H1 (cell line): Measurements from ENCODE around the gene CORO6. TPM values are rescaled to one million over a fixed set of nuclear protein-coding genes. Genes with fewer than 3 reads are reported as not detected.

ENCODE experiments used
- polyA plus RNA-seq, 7 experiments: library from polyadenylated mRNA; depleted of rRNA in 3 of 7; stranded (reverse) in 5 of 7; unstranded in 2 of 7; fragments of >200 nt in 5 of 7; fragments of 200-250 nt in 2 of 7; gene quantifications; 1 replicate in 5 of 7; 2 replicates in 1 of 7; 4 replicates in 1 of 7; pipeline versions ENCODE4 v1.2.1 to v1.2.3, GENCODE V29; 2011 to 2013; ENCODE audit warnings: missing spikeins in 2 of 7, mixed read lengths in 2 of 7
- total RNA-seq: library from RNA; stranded (reverse); fragmentation: NEBNext Ultra II Directional; extraction: Animal tissue kit (Norgen Biotek cat#: 25700); gene quantifications from 2 replicates; pipeline ENCODE4 v1.2.1, GENCODE V29; 2021
- TF ChIP-seq, protein P1 (sequence below): fragments of 300-600 bp; sonication (generic); IDR thresholded peaks from 2 replicates; pipeline ENCODE4 v1.7.1; 2012; ENCODE audit warnings: low read length, moderate library complexity, mild to moderate bottlenecking, inconsistent platforms; ENCODE audit not compliant: insufficient replicate concordance

Gene CORO6
- total and polyA plus RNA-seq, 2 of the 8 experiments (the other 6 are each of a cell fraction or from before 2014, with no cell fraction given), result 2.5 to 8.6 TPM

DNA sequence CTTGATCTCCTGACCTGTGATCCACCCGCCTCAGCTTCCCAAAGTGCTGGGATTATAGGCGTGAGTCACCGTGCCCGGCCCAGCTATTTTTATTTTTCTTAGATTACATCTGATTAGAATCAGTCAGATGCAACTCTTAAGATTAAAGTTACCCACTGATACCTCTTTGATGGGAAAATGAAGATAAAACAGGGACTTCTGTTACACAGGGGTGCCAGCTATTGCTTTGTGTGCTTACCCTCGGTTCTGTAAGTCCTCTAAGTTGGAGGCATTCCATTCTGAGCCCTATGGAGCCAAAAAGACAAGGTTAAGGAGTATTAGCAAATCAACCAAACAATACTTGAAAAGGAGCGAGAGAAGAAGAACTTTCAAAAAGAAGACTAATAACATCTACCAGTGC is 32.6 kb upstream of the CORO6 start (continued):
- TF ChIP-seq, protein P1, sequence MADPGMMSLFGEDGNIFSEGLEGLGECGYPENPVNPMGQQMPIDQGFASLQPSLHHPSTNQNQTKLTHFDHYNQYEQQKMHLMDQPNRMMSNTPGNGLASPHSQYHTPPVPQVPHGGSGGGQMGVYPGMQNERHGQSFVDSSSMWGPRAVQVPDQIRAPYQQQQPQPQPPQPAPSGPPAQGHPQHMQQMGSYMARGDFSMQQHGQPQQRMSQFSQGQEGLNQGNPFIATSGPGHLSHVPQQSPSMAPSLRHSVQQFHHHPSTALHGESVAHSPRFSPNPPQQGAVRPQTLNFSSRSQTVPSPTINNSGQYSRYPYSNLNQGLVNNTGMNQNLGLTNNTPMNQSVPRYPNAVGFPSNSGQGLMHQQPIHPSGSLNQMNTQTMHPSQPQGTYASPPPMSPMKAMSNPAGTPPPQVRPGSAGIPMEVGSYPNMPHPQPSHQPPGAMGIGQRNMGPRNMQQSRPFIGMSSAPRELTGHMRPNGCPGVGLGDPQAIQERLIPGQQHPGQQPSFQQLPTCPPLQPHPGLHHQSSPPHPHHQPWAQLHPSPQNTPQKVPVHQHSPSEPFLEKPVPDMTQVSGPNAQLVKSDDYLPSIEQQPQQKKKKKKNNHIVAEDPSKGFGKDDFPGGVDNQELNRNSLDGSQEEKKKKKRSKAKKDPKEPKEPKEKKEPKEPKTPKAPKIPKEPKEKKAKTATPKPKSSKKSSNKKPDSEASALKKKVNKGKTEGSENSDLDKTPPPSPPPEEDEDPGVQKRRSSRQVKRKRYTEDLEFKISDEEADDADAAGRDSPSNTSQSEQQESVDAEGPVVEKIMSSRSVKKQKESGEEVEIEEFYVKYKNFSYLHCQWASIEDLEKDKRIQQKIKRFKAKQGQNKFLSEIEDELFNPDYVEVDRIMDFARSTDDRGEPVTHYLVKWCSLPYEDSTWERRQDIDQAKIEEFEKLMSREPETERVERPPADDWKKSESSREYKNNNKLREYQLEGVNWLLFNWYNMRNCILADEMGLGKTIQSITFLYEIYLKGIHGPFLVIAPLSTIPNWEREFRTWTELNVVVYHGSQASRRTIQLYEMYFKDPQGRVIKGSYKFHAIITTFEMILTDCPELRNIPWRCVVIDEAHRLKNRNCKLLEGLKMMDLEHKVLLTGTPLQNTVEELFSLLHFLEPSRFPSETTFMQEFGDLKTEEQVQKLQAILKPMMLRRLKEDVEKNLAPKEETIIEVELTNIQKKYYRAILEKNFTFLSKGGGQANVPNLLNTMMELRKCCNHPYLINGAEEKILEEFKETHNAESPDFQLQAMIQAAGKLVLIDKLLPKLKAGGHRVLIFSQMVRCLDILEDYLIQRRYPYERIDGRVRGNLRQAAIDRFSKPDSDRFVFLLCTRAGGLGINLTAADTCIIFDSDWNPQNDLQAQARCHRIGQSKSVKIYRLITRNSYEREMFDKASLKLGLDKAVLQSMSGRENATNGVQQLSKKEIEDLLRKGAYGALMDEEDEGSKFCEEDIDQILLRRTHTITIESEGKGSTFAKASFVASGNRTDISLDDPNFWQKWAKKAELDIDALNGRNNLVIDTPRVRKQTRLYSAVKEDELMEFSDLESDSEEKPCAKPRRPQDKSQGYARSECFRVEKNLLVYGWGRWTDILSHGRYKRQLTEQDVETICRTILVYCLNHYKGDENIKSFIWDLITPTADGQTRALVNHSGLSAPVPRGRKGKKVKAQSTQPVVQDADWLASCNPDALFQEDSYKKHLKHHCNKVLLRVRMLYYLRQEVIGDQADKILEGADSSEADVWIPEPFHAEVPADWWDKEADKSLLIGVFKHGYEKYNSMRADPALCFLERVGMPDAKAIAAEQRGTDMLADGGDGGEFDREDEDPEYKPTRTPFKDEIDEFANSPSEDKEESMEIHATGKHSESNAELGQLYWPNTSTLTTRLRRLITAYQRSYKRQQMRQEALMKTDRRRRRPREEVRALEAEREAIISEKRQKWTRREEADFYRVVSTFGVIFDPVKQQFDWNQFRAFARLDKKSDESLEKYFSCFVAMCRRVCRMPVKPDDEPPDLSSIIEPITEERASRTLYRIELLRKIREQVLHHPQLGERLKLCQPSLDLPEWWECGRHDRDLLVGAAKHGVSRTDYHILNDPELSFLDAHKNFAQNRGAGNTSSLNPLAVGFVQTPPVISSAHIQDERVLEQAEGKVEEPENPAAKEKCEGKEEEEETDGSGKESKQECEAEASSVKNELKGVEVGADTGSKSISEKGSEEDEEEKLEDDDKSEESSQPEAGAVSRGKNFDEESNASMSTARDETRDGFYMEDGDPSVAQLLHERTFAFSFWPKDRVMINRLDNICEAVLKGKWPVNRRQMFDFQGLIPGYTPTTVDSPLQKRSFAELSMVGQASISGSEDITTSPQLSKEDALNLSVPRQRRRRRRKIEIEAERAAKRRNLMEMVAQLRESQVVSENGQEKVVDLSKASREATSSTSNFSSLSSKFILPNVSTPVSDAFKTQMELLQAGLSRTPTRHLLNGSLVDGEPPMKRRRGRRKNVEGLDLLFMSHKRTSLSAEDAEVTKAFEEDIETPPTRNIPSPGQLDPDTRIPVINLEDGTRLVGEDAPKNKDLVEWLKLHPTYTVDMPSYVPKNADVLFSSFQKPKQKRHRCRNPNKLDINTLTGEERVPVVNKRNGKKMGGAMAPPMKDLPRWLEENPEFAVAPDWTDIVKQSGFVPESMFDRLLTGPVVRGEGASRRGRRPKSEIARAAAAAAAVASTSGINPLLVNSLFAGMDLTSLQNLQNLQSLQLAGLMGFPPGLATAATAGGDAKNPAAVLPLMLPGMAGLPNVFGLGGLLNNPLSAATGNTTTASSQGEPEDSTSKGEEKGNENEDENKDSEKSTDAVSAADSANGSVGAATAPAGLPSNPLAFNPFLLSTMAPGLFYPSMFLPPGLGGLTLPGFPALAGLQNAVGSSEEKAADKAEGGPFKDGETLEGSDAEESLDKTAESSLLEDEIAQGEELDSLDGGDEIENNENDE, result no peak
- TF ChIP-seq, all 59 proteins: peak for 0
